ENCODE data around the gene KCND2. TPM values are rescaled to one million over a fixed set of nuclear protein-coding genes. Genes with fewer than 3 reads are reported as not detected.

Gene KCND2
- total RNA-seq, 1 donor from 2014 or later, result 0.46 TPM

- Mint-ChIP-seq H3K9me3 (ENCODE audit: unreplicated experiment) (no peaks in the 10 kb centered on the region), H3K27me3 (ENCODE audit: unreplicated experiment) (no peaks in the 10 kb centered on the region), H3K4me1 (ENCODE audit: unreplicated experiment) (no peaks in the 10 kb centered on the region), H3K27ac (ENCODE audit: unreplicated experiment) (no peak overlapping the region), H3K4me3 (ENCODE audit: unreplicated experiment) (no peak overlapping the region), H3K36me3 (ENCODE audit: unreplicated experiment) (no peaks in the 10 kb centered on the region)
- no peak for TF ChIP-seq CTCF (IDR thresholded peaks at IDR 0.05)
- DNase-seq (ENCODE audit: extremely low spot score, unreplicated experiment), result no peak
Measured at GRCh38 chr7:120617275-120617674, 344.3 kb downstream of the KCND2 start.

- no peak for DNase-seq (ENCODE audit: extremely low spot score, unreplicated experiment)
- no peaks in the 10 kb centered on the region for H3K4me1 Mint-ChIP-seq (ENCODE audit: unreplicated experiment)
- no peaks in the 10 kb centered on the region for H3K27me3 Mint-ChIP-seq (ENCODE audit: unreplicated experiment)
- no peak overlapping the region for H3K4me3 Mint-ChIP-seq (ENCODE audit: unreplicated experiment)
- H3K9me3 Mint-ChIP-seq (ENCODE audit: unreplicated experiment), result no peaks in the 10 kb centered on the region
- TF ChIP-seq CTCF (IDR thresholded peaks at IDR 0.05), result no peak
- no peaks in the 10 kb centered on the region for H3K36me3 Mint-ChIP-seq (ENCODE audit: unreplicated experiment)
- H3K27ac Mint-ChIP-seq (ENCODE audit: unreplicated experiment), result no peak overlapping the region
Measured at GRCh38 chr7:120628251-120628650, 355.3 kb downstream of the KCND2 start.

- Mint-ChIP-seq H3K27me3 (ENCODE audit: unreplicated experiment) (no peaks in the 10 kb centered on the region), H3K9me3 (ENCODE audit: unreplicated experiment) (no peaks in the 10 kb centered on the region), H3K36me3 (ENCODE audit: unreplicated experiment) (no peaks in the 10 kb centered on the region), H3K4me1 (ENCODE audit: unreplicated experiment) (no peaks in the 10 kb centered on the region), H3K4me3 (ENCODE audit: unreplicated experiment) (no peak overlapping the region), H3K27ac (ENCODE audit: unreplicated experiment) (no peak overlapping the region)
- DNase-seq (ENCODE audit: extremely low spot score, unreplicated experiment), result no peak
- TF ChIP-seq CTCF (IDR thresholded peaks at IDR 0.05), result no peak
Measured at GRCh38 chr7:120639884-120640283, 366.9 kb downstream of the KCND2 start.

GRCh38 chr7:120645966-120646365 lies 373.0 kb downstream of the KCND2 start:
- Mint-ChIP-seq H3K4me3 (ENCODE audit: unreplicated experiment) (no peak overlapping the region), H3K27me3 (ENCODE audit: unreplicated experiment) (no peaks in the 10 kb centered on the region), H3K36me3 (ENCODE audit: unreplicated experiment) (no peaks in the 10 kb centered on the region), H3K27ac (ENCODE audit: unreplicated experiment) (no peak overlapping the region), H3K9me3 (ENCODE audit: unreplicated experiment) (no peaks in the 10 kb centered on the region), H3K4me1 (ENCODE audit: unreplicated experiment) (no peaks in the 10 kb centered on the region)
- no peak for DNase-seq (ENCODE audit: extremely low spot score, unreplicated experiment)
- no peak for TF ChIP-seq CTCF (IDR thresholded peaks at IDR 0.05)

- no peak for TF ChIP-seq CTCF (IDR thresholded peaks at IDR 0.05)
- no peak overlapping the region for H3K4me3 Mint-ChIP-seq (ENCODE audit: unreplicated experiment)
- H3K4me1 Mint-ChIP-seq (ENCODE audit: unreplicated experiment), result no peaks in the 10 kb centered on the region
- no peak for DNase-seq (ENCODE audit: extremely low spot score, unreplicated experiment)
- no peak overlapping the region for H3K27ac Mint-ChIP-seq (ENCODE audit: unreplicated experiment)
- H3K36me3 Mint-ChIP-seq (ENCODE audit: unreplicated experiment), result no peaks in the 10 kb centered on the region
- H3K9me3 Mint-ChIP-seq (ENCODE audit: unreplicated experiment), result no peaks in the 10 kb centered on the region
- H3K27me3 Mint-ChIP-seq (ENCODE audit: unreplicated experiment), result no peaks in the 10 kb centered on the region
Measured at GRCh38 chr7:120654241-120654640, 381.3 kb downstream of the KCND2 start.

All from osteocyte (in vitro differentiated cells).